AG04450 (cell line): ENCODE results near the gene KIFC1. TPM values are rescaled to one million over a fixed set of nuclear protein-coding genes. Genes with fewer than 3 reads are reported as not detected.
A peak's percentile ranks its signal among the peaks of the same experiment; 100 is the strongest.

Experiments
- CTCF ChIA-PET: fragments of 300-600, 350-600 bp; formaldehyde crosslinking; extraction: SDS; loops from one replicate; lab custom pipeline; 2022; ENCODE audit warnings: antibody characterized with exemption, inconsistent platforms; lab: Charles Lee
- POLR2A ChIA-PET: fragments of 350-600 bp; formaldehyde crosslinking; extraction: SDS; loops from one replicate; lab custom pipeline; 2021; ENCODE audit warnings: antibody characterized with exemption, inconsistent platforms; lab: Yijun Ruan, JAX
- DNase-seq: peaks from one replicate; pipeline ENCODE4 v3.0.0-alpha.2; 2011; ENCODE audit warnings: low read depth, low spot score
- H3K27ac ChIP-seq: one replicate; pipeline ENCODE4 v1.5.1; 2012; ENCODE audit warnings: low read depth, low read length, control low read depth
- H3K27me3 ChIP-seq: one replicate; pipeline ENCODE4 v1.6.0; 2012; ENCODE audit warnings: low read length; ENCODE audit not compliant: control insufficient read depth, insufficient read depth
- H3K4me3 ChIP-seq: 2 replicates; pipeline ENCODE4 v1.5.1; 2011; ENCODE audit warnings: mild to moderate bottlenecking, low read depth, low read length, control low read depth
- H3K9me3 ChIP-seq: 2 replicates; pipeline ENCODE4 v1.5.1; 2012; ENCODE audit warnings: low read length; ENCODE audit not compliant: control insufficient read depth, insufficient read depth
- polyA plus RNA-seq: library from polyadenylated mRNA; depleted of rRNA; stranded (reverse); fragments of >200 nt; gene quantifications from 2 replicates; pipeline ENCODE4 v1.2.3, GENCODE V29; 2011
- TF ChIP-seq, protein P1 (sequence below): IDR thresholded peaks from 2 replicates; pipeline ENCODE4 v1.5.1; 2011; ENCODE audit warnings: low read depth, low read length, control low read depth, inconsistent platforms

KIFC1 gene
- polyA plus RNA-seq, 1 experiment: 10.2 TPM

DNA sequence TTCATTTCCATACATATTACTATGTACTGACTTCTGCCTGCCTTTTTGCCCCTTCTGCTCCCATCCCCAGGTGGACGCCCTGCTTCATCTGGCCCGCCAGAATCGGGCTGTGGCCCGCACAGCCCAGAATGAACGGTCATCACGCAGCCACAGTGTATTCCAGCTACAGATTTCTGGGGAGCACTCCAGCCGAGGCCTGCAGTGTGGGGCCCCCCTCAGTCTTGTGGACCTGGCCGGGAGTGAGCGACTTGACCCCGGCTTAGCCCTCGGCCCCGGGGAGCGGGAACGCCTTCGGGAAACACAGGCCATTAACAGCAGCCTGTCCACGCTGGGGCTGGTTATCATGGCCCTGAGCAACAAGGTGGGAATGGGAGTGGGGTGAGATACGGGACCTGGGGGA lies 14.5 kb downstream of the KIFC1 start:
- TF ChIP-seq, protein P1, sequence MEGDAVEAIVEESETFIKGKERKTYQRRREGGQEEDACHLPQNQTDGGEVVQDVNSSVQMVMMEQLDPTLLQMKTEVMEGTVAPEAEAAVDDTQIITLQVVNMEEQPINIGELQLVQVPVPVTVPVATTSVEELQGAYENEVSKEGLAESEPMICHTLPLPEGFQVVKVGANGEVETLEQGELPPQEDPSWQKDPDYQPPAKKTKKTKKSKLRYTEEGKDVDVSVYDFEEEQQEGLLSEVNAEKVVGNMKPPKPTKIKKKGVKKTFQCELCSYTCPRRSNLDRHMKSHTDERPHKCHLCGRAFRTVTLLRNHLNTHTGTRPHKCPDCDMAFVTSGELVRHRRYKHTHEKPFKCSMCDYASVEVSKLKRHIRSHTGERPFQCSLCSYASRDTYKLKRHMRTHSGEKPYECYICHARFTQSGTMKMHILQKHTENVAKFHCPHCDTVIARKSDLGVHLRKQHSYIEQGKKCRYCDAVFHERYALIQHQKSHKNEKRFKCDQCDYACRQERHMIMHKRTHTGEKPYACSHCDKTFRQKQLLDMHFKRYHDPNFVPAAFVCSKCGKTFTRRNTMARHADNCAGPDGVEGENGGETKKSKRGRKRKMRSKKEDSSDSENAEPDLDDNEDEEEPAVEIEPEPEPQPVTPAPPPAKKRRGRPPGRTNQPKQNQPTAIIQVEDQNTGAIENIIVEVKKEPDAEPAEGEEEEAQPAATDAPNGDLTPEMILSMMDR: no peak
- ChIA-PET POLR2A (no interaction called here), CTCF (interaction anchor here (0.9 kb wide), 1 partner anchor 15 kb away, joined by 3 read pairs; no protein-coding TSS in a partner anchor)
- Histone ChIP-seq H3K27ac (no peak overlapping the region), H3K27me3 (no peaks in the 10 kb centered on the region), H3K4me3 (no peak overlapping the region), H3K9me3 (no peaks in the 10 kb centered on the region)
- DNase-seq: no peak

DNA sequence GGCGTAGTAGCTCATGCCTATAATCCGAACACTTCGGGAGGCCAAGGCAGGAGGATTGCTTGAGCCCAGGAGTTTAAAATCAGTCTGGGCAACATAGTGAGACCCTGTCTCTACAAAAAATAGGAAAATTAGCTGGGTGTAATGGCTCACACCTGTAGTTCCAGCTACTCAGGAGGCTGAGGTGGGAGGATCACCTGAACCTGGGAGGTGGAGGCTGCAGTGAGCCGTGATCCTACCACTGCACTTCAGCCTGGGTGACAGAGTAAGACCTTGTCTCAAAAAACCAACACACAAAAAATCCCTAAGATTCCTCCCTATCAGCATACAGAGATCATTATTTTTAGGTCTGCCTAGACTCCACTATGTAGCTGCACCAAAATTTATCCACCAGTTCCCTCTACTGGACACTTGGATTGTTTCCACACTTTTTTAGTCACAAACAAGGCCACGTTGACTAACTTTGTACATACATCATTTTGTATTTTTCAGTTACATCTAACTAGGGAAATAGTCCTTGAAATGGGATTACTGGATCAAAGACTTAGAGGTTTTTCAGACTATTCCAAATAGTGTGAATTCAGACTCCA lies 15.6 kb downstream of the KIFC1 start:
- POLR2A ChIA-PET: interaction anchor here (0.6 kb wide), 1 partner anchor 237 kb away, joined by 3 read pairs; no protein-coding TSS in a partner anchor
- Histone ChIP-seq H3K4me3 (no peak overlapping the region), H3K9me3 (no peaks in the 10 kb centered on the region), H3K27me3 (no peaks in the 10 kb centered on the region), H3K27ac (peak overlapping the region; percentile 21)
- CTCF ChIA-PET: interaction anchor here (0.6 to 2.3 kb wide), 4 partner anchors 17 to 523 kb away, joined by 3 to 11 read pairs (median 4); partner anchors contain the start of gene B3GALT4
- DNase-seq: no peak
- TF ChIP-seq, protein P1: peak; percentile 35; the same call in 1 of the 2 replicates

DNA sequence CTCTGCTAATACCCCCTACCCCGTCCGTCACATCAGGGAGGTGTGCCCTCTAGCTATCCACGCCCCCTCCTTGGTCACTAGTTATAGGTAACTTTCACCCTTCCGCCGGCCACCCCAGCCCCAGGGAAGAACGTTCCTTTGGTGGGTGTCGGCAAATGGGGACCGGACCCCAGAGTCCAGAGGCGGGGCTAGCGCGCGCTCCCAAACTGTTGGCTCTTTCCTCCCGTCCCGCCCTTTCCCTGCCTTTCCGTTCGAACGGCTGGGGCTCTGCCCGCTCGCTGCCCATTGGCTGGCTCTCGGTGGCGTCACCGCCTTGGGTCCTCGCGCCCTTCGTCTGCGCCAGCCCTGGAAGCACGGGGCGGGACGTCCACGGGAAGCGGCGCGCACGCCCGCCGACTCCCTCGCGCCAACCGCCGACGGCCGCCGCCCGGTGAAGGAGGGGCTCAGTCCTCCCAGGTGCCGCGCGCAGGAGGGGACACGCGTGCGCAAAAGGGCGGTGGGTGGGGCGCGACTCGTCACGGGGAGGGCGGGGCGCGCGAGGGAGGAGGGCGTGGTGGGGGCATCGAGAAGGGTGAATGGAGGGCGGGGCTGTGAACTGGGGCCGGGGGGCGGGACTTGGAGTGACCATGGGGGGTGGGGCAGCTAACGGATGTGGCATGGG lies 18.6 kb downstream of the KIFC1 start:
- ChIA-PET CTCF (interaction anchor here (0.6 to 1.2 kb wide), 2 partner anchors 16 to 21 kb away, joined by 3 read pairs; no protein-coding TSS in a partner anchor), POLR2A (interaction anchor here (0.6 to 1.3 kb wide), 4 partner anchors 16 to 438 kb away, joined by 3 to 6 read pairs (median 4); no protein-coding TSS in a partner anchor)
- H3K27me3 ChIP-seq: no peaks in the 10 kb centered on the region
- no peaks in the 10 kb centered on the region for H3K9me3 ChIP-seq
- peak; percentile 94 for DNase-seq
- peak overlapping the region; percentile 85 for H3K27ac ChIP-seq
- H3K4me3 ChIP-seq: peak overlapping the region; percentile 80
- TF ChIP-seq, protein P1: no peak

DNA sequence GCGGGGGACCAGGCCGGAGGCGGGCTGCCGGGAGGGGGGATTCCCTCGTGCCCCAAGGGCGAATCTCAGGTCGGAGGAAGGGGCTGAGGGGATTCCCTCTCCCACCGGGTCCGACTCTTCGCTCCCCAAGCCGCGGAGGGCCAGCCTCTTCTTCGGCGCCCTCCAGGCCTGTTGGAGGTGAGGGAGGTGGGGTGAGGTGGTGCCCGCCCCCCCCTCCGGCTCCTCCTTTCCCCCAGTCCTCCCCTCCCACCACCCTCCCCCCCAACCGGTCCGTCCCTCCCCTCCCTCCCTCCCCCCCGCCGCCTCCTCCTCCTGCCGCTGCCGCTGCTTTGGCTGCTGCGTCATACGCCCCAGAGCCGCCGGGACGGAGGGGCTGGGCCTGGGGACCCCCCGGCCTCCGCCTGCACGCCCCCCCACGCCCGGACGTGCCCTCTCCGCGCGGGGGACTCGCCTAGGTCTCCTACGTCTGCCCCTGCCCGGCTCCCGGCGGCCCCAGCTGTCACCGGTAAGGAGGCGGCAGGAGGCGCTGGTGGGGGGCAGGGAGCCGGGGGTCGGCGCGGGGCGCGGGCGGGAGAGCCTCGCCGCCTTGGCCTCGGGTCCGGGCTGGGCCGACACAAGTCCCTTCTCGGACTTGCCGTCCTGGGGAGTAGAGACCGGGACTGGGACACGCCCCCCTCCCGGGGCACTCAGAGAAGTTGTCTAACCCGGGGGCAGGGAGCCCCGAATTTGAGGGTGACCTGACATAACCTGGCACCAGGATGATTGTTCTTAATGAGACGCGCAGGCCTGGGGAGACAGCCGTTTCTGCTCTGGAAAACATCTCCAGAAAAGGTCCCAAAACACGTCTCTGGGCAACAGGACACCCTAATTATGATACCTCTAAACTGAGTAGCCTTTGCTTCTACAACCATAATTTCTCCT lies 19.3 kb downstream of the KIFC1 start, which contains the start of gene PHF1:
Gene PHF1 (plus strand): TSS at position 304 of the 921 bp plus-strand sequence. CDS start 1,250 bp downstream, outside the sequence.
- Histone ChIP-seq H3K4me3 (peak within 1 kb of the TSS; percentile 80), H3K9me3 (no peaks in the 10 kb centered on the region), H3K27ac (peak within 1 kb of the TSS; percentile 85), H3K27me3 (no peaks in the 10 kb centered on the region)
- DNase-seq: peak; percentile 51
- ChIA-PET POLR2A (interaction anchor here (0.6 to 1.3 kb wide), 5 partner anchors 15 to 439 kb away, joined by 3 to 6 read pairs (median 3); partner anchors contain the start of gene ZBTB22), CTCF (interaction anchor here (0.6 kb wide), 1 partner anchor 20 kb away, joined by 3 read pairs; no protein-coding TSS in a partner anchor)
- TF ChIP-seq, protein P1: no peak
